Measurements from ENCODE around the gene ELOF1. TPM values are rescaled to one million over a fixed set of nuclear protein-coding genes. Genes with fewer than 3 reads are reported as not detected.
A peak's percentile ranks its signal among the peaks of the same experiment; 100 is the strongest.
"Not testable (repeated sequence)": the region's sequence is repeated elsewhere in the genome, so short reads cannot be mapped to it uniquely, and the experiment has no call there.

ELOF1 gene
- total RNA-seq: 100 to 1,000 TPM; 131 to 184 TPM
- 262 TPM for polyA plus RNA-seq (ENCODE audit: insufficient read depth, low read depth, low replicate concordance)
- long read RNA-seq, donor 1, transcript ELOF1-201 (4 exons, 1,019 nt): major isoform, 33 of 44 reads
- long read RNA-seq, donor 1, partial matches to known transcripts: 11 of 44 reads
- long read RNA-seq, donor 1, other reads (novel, unspliced or antisense): 0 of 44 reads
- long read RNA-seq, donor 2, transcript ELOF1-201 (4 exons, 1,019 nt): major isoform, 17 of 25 reads
- long read RNA-seq, donor 2, partial matches to known transcripts: 8 of 25 reads
- long read RNA-seq, donor 2, other reads (novel, unspliced or antisense): 0 of 25 reads

DNA sequence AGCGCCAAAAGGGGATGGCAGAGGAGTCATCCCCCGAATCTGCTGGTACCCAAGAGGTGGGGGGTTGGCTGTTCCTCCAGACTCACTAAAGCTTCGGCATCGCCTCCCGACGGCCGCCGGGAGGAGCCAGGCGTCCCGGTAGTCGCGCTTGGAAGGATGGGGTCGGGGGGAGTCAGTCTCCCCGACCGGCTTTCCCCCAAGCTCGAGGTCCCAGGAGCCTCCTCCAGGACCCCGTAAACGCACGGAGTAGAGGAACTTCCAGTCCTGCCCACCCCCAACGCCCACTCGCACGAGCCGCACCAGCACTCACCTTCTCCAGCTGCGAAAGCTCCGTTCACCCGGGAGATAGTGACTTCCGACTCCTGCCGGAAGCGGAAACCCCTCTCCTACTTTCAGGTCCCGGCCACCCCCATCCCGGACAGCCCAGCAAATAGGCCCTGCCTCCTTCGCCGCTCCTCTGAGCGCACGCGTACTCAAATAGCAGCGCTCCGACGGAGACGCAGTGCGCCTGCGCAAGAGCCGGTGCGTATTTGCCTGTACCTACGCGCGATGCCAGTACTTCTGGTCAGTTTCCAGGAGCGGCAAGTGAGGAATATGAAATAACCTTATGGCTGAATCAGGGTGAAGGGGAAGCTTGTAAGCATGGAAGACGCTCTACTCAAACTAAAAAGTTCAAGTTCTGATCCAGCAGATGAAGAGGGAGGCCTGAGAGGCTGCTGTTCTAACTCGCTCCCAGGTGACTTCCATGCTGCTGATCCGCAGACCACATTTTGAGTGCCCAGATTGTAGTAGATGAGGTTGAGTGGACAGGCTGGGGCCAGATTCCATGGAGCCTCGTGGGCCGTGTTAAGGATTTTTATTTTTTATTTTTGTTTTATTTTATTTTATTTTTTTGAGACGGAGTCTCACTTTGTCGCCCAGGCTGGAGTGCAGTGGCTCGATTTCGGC, at the start of gene ELOF1:
Gene ELOF1, minus strand, starts transcription at position 350 of the 948 bp plus-strand sequence. CDS start 4,883 bp downstream, outside the sequence.
- TF ChIP-seq POLR2A (IDR thresholded peaks at IDR 0.05): no peak
- TF ChIP-seq, protein P1, sequence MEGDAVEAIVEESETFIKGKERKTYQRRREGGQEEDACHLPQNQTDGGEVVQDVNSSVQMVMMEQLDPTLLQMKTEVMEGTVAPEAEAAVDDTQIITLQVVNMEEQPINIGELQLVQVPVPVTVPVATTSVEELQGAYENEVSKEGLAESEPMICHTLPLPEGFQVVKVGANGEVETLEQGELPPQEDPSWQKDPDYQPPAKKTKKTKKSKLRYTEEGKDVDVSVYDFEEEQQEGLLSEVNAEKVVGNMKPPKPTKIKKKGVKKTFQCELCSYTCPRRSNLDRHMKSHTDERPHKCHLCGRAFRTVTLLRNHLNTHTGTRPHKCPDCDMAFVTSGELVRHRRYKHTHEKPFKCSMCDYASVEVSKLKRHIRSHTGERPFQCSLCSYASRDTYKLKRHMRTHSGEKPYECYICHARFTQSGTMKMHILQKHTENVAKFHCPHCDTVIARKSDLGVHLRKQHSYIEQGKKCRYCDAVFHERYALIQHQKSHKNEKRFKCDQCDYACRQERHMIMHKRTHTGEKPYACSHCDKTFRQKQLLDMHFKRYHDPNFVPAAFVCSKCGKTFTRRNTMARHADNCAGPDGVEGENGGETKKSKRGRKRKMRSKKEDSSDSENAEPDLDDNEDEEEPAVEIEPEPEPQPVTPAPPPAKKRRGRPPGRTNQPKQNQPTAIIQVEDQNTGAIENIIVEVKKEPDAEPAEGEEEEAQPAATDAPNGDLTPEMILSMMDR (IDR thresholded peaks at IDR 0.05): no peak
- peaks cover 18% of the 10 kb centered on the region for H3K4me1 ChIP-seq
- no peaks in the 10 kb centered on the region for H3K9me3 ChIP-seq
- H3K27me3 ChIP-seq: no peaks in the 10 kb centered on the region
- intact Hi-C loops (cut with DNase I; ENCODE audit: low total_unique reads): no loop called here
- WGBS, 2 donors: 3 to 4% methylated on average over 37 to 56 of the region's 57 CpGs
- H3K27ac ChIP-seq: peak within 1 kb of the TSS in 1 of 2 donors; percentile 46
- H3K4me3 ChIP-seq: peak within 1 kb of the TSS; percentile 70 to 91
- H3K36me3 ChIP-seq (ENCODE audit: low read depth, missing control alignments): no peaks in the 10 kb centered on the region
- peak; percentile 99 for DNase-seq

DNA sequence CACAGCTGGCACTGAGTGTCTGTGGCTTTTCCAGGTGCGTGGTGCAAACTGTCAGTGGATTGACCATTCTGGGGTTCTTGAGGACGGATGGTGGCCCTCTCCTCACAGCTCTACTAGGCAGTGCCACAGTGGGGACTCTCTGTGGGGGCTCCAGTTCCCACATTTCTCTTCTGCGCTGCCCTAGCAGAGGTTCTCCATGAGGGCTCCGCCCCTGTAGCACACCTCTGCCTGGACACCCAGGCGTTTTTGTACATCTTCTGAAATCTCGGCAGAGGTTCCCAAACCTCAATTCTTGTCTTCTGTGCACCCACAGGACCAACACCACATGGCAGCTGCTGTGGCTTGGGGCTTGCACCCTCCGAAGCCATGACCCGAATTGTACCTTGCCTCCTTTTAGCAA, 47.5 kb upstream of the ELOF1 start:
- H3K27me3 ChIP-seq: no peaks in the 10 kb centered on the region
- 97% methylated on average over 6 to 8 of the region's 8 CpGs for WGBS, 2 donors
- no peaks in the 10 kb centered on the region for H3K4me1 ChIP-seq
- no peak for DNase-seq
- intact Hi-C loops (cut with DNase I; ENCODE audit: low total_unique reads): no loop called here
- H3K4me3 ChIP-seq: no peak overlapping the region
- no peak overlapping the region for H3K27ac ChIP-seq
- no peaks in the 10 kb centered on the region for H3K9me3 ChIP-seq
- H3K36me3 ChIP-seq (ENCODE audit: low read depth, missing control alignments): no peaks in the 10 kb centered on the region
- TF ChIP-seq, protein P1 (IDR thresholded peaks at IDR 0.05): no peak
- TF ChIP-seq POLR2A (IDR thresholded peaks at IDR 0.05): no peak

DNA sequence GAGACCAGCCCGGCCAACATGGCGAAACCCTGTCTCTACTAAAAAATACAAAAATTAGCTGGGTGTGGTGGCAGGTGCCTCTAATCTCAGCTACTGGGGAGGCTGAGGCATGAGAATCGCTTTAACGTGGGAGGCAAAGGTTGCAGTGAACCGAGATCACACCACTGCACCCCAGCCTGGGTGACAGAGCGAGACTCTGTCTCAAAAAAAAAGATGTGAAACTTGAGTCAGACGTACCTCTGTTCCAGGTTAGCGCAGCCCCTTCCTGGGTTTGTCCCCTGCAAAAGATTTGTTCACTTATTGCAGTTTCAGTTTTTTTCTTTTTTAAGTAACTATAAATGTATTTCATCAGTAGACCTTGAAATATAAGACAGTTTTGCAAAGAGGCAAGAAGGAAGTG, 40.7 kb upstream of the ELOF1 start:
- 95% methylated on average over 8 of the region's 8 CpGs for WGBS, 2 donors
- H3K36me3 ChIP-seq (ENCODE audit: low read depth, missing control alignments); H3K4me3 ChIP-seq; H3K27ac ChIP-seq; H3K4me1 ChIP-seq; H3K27me3 ChIP-seq; intact Hi-C loops (cut with DNase I; ENCODE audit: low total_unique reads); DNase-seq; H3K9me3 ChIP-seq: not testable (repeated sequence)

DNA sequence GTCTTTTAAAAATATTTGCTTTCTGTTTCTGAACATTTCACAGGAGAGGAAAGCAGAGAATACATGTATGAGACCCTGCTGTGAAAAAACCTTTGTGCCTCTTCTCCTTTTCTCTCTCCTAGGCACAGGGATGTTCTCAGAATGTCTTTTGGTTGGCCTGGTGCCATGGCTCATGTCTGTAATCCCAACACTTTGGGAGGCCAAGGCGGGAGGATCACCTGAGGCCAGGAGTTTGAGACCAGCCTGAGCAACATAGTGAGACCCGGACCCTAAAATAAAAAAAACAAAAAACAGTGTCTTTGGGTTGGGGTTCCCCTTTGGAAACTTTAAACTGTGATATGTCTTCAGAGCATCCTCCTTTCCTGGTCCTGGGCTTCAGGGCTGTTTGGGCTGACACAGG, 39.7 kb upstream of the ELOF1 start:
- intact Hi-C loops (cut with DNase I; ENCODE audit: low total_unique reads): no loop called here
- TF ChIP-seq POLR2A (IDR thresholded peaks at IDR 0.05): no peak
- TF ChIP-seq, protein P1 (IDR thresholded peaks at IDR 0.05): no peak
- DNase-seq: no peak
- no peaks in the 10 kb centered on the region for H3K27me3 ChIP-seq
- peaks cover 3% of the 10 kb centered on the region for H3K4me1 ChIP-seq
- WGBS, 2 donors: 92 to 100% methylated on average over 2 of the region's 2 CpGs
- H3K4me3 ChIP-seq: no peak overlapping the region
- no peak overlapping the region for H3K27ac ChIP-seq
- no peaks in the 10 kb centered on the region for H3K9me3 ChIP-seq
- no peaks in the 10 kb centered on the region for H3K36me3 ChIP-seq (ENCODE audit: low read depth, missing control alignments)

DNA sequence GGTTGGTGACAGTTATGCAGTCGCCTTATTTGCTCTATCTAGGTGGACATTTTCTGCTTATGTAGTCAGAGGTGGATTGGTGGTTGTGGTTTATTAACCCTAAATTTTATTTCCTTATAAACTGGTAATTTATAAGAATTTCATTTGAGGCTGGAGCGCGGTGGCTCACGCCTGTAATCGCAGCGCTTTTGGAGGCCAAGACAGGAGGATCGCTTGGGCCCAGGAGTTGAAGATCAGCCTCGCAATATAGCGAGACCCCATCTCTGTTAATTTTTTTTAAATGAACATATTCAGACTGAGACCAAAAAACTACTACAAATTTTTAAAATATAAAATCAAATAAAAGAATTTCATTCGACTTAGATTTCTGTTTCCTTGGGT, 39.1 kb upstream of the ELOF1 start:
- H3K27me3 ChIP-seq: no peaks in the 10 kb centered on the region
- no peaks in the 10 kb centered on the region for H3K36me3 ChIP-seq (ENCODE audit: low read depth, missing control alignments)
- no peaks in the 10 kb centered on the region for H3K9me3 ChIP-seq
- no peak for DNase-seq
- H3K27ac ChIP-seq: peak overlapping the region; percentile 83 to 88
- WGBS, 2 donors: 33 to 54% methylated on average over 10 of the region's 10 CpGs
- intact Hi-C loops (cut with DNase I; ENCODE audit: low total_unique reads): no loop called here
- peaks cover 3% of the 10 kb centered on the region for H3K4me1 ChIP-seq
- peak overlapping the region; percentile 73 to 76 for H3K4me3 ChIP-seq
- TF ChIP-seq POLR2A (IDR thresholded peaks at IDR 0.05): no peak
- TF ChIP-seq, protein P1 (IDR thresholded peaks at IDR 0.05): no peak

All from testis (tissue), 5 donors.